H9 (cell line): ENCODE data around the gene MAP3K9. TPM values are rescaled to one million over a fixed set of nuclear protein-coding genes. Genes with fewer than 3 reads are reported as not detected.

Experiments used
- DNase-seq: peaks from one replicate; pipeline ENCODE4 v3.0.0-alpha.2; 2017
- H2AFZ ChIP-seq: one replicate; pipeline ENCODE4 v1.6.1; 2013; ENCODE audit warnings: mild to moderate bottlenecking, low read length, control low read depth, moderate library complexity
- H2AK5ac ChIP-seq: 2 replicates; pipeline ENCODE4 v1.6.1; 2013; ENCODE audit warnings: low read length, control low read depth, mixed read lengths; ENCODE audit not compliant: insufficient read length
- H2BK120ac ChIP-seq: one replicate; pipeline ENCODE4 v1.6.1; 2013; ENCODE audit warnings: low read depth, mild to moderate bottlenecking, low read length, control low read depth, inconsistent platforms; ENCODE audit not compliant: poor library complexity, severe bottlenecking
- H2BK12ac ChIP-seq: 2 replicates; pipeline ENCODE4 v1.6.1; 2013; ENCODE audit warnings: low read length, control low read depth, mixed read lengths, low read depth; ENCODE audit not compliant: insufficient read length
- H2BK15ac ChIP-seq: 2 replicates; pipeline ENCODE4 v1.6.1; 2013; ENCODE audit warnings: low read depth, low read length, control low read depth
- H2BK20ac ChIP-seq: one replicate; pipeline ENCODE4 v1.6.1; 2013; ENCODE audit warnings: low read depth, mild to moderate bottlenecking, low read length, control low read depth, inconsistent platforms; ENCODE audit not compliant: poor library complexity, severe bottlenecking
- H2BK5ac ChIP-seq: 2 replicates; pipeline ENCODE4 v1.6.1; 2013; ENCODE audit warnings: low read length, control low read depth, mixed read lengths; ENCODE audit not compliant: insufficient read length
- H3K14ac ChIP-seq: 2 replicates; pipeline ENCODE4 v1.6.1; 2013; ENCODE audit warnings: low read length, control low read depth; ENCODE audit not compliant: insufficient read depth
- H3K18ac ChIP-seq: 2 replicates; pipeline ENCODE4 v1.6.1; 2013; ENCODE audit warnings: low read depth, mild to moderate bottlenecking, mixed read lengths, low read length, control low read depth; ENCODE audit not compliant: insufficient read length
- H3K23ac ChIP-seq: 2 replicates; pipeline ENCODE4 v1.6.1; 2013; ENCODE audit warnings: low read length, control low read depth, mixed read lengths, low read depth; ENCODE audit not compliant: insufficient read length
- H3K23me2 ChIP-seq: 2 replicates; pipeline ENCODE4 v1.6.1; 2013; ENCODE audit warnings: low read depth, mild to moderate bottlenecking, mixed read lengths, low read length, control low read depth; ENCODE audit not compliant: insufficient read length, poor library complexity, severe bottlenecking
- H3K27ac ChIP-seq: 2 replicates; pipeline ENCODE4 v1.5.1; 2013; ENCODE audit warnings: low read length, control low read depth, mixed read lengths, low read depth; ENCODE audit not compliant: insufficient read length
- H3K27me3 ChIP-seq: 2 replicates; pipeline ENCODE4 v1.6.1; 2013; ENCODE audit warnings: low read length, control low read depth, inconsistent platforms; ENCODE audit not compliant: insufficient read depth
- H3K4ac ChIP-seq: 2 replicates; pipeline ENCODE4 v1.6.1; 2013; ENCODE audit warnings: low read depth, mild to moderate bottlenecking, control low read depth, inconsistent platforms, low read length, moderate library complexity
- H3K4me1 ChIP-seq: 2 replicates; pipeline ENCODE4 v1.6.1; 2013; ENCODE audit warnings: low read length, control low read depth, inconsistent platforms; ENCODE audit not compliant: insufficient read depth
- H3K4me2 ChIP-seq: 2 replicates; pipeline ENCODE4 v1.6.1; 2013; ENCODE audit warnings: low read length, control low read depth, mixed read lengths; ENCODE audit not compliant: insufficient read length, insufficient read depth
- H3K56ac ChIP-seq: 2 replicates; pipeline ENCODE4 v1.6.1; 2013; ENCODE audit warnings: low read depth, mild to moderate bottlenecking, mixed read lengths, low read length, control low read depth; ENCODE audit not compliant: insufficient read length
- H3K79me1 ChIP-seq: 2 replicates; pipeline ENCODE4 v1.6.1; 2013; ENCODE audit warnings: low read depth, mild to moderate bottlenecking, moderate library complexity, low read length, control low read depth, inconsistent platforms; ENCODE audit not compliant: insufficient read depth, poor library complexity, severe bottlenecking
- H3K79me2 ChIP-seq: 2 replicates; pipeline ENCODE4 v1.6.1; 2013; ENCODE audit warnings: low read length, control low read depth, inconsistent platforms; ENCODE audit not compliant: insufficient read depth
- H3K9ac ChIP-seq: 2 replicates; pipeline ENCODE4 v1.6.1; 2013; ENCODE audit warnings: low read length, control low read depth, mixed read lengths; ENCODE audit not compliant: insufficient read length; ENCODE audit errors: extremely low read depth
- H3K9me3 ChIP-seq: one replicate; pipeline ENCODE4 v1.6.1; 2013; ENCODE audit warnings: low read depth, low read length, inconsistent platforms; ENCODE audit not compliant: control insufficient read depth
- H3T11ph ChIP-seq: one replicate; pipeline ENCODE4 v1.6.1; 2013; ENCODE audit warnings: mild to moderate bottlenecking, low read length, control low read depth, inconsistent platforms
- H4K20me1 ChIP-seq: one replicate; pipeline ENCODE4 v1.6.1; 2013; ENCODE audit not compliant: control insufficient read depth, insufficient read length, insufficient read depth
- H4K5ac ChIP-seq: 2 replicates; pipeline ENCODE4 v1.6.1; 2013; ENCODE audit warnings: low read depth, mild to moderate bottlenecking, mixed read lengths, low read length, control low read depth; ENCODE audit not compliant: insufficient read length
- H4K8ac ChIP-seq: replicated peaks from 2 replicates; pipeline ENCODE4 v1.6.1; 2013; ENCODE audit warnings: low read length, control low read depth, mixed read lengths, low read depth; ENCODE audit not compliant: insufficient read length
- H4K91ac ChIP-seq: 2 replicates; pipeline ENCODE4 v1.6.1; 2013; ENCODE audit warnings: low read depth, mild to moderate bottlenecking, moderate library complexity, mixed read lengths, low read length, control low read depth; ENCODE audit not compliant: insufficient read length
- H3K27ac Mint-ChIP-seq, 3 experiments: 2 replicates in 2 of 3; 3 replicates in 1 of 3; pipeline ENCODE4 v1.8.0; 2020 to 2021; ENCODE audit warnings: mixed read lengths in 3 of 3, mild to moderate bottlenecking in 1 of 3, moderate library complexity in 1 of 3
- H3K27me3 Mint-ChIP-seq: 2 replicates; pipeline ENCODE4 v1.8.0; 2021; ENCODE audit warnings: low read depth, mild to moderate bottlenecking, moderate library complexity, mixed read lengths
- H3K36me3 Mint-ChIP-seq, 3 experiments: 2 replicates in 2 of 3; 3 replicates in 1 of 3; pipeline ENCODE4 v1.8.0; 2020 to 2021; ENCODE audit warnings: low read depth in 3 of 3, mixed read lengths in 3 of 3; ENCODE audit not compliant: insufficient read depth in 1 of 3
- H3K4me1 Mint-ChIP-seq, 2 experiments: 2 replicates each; pipeline ENCODE4 v1.8.0; 2020; ENCODE audit warnings: mixed read lengths in 2 of 2
- H3K4me3 Mint-ChIP-seq, 2 experiments: 2 replicates in 1 of 2; 3 replicates in 1 of 2; pipeline ENCODE4 v1.8.0; 2020 to 2021; ENCODE audit warnings: mild to moderate bottlenecking in 2 of 2, mixed read lengths in 2 of 2, moderate library complexity in 1 of 2
- H3K9me3 Mint-ChIP-seq, 2 experiments: 2 replicates in 1 of 2; 3 replicates in 1 of 2; pipeline ENCODE4 v1.8.0; 2020; ENCODE audit warnings: mild to moderate bottlenecking in 2 of 2, mixed read lengths in 2 of 2, moderate library complexity in 1 of 2
- WGBS: extraction: QIAGEN DNeasy Blood & Tissue Kit; methylation state at CpG from one replicate; pipeline ENCODE4 v1.1.7; 2013; ENCODE audit warnings: missing lambda C conversion rate, low lambda C conversion rate, mixed read lengths; ENCODE audit not compliant: insufficient read length; ENCODE audit errors: extremely low coverage; 5-methylcytosine and 5-hydroxymethylcytosine counted together
- total RNA-seq: library from RNA; stranded (reverse); gene quantifications from 2 replicates; pipeline ENCODE4 v1.2.1, GENCODE V29; 2021
- TF ChIP-seq, protein P1 (sequence below): fragments of 200-600 bp; sonication (generic); conservative IDR thresholded peaks from 3 replicates; pipeline ENCODE4 v1.8.0; 2021; ENCODE audit warnings: antibody characterized with exemption, mild to moderate bottlenecking

Gene MAP3K9
- total RNA-seq, 1 experiment from 2014 or later = 20.0 TPM

DNA sequence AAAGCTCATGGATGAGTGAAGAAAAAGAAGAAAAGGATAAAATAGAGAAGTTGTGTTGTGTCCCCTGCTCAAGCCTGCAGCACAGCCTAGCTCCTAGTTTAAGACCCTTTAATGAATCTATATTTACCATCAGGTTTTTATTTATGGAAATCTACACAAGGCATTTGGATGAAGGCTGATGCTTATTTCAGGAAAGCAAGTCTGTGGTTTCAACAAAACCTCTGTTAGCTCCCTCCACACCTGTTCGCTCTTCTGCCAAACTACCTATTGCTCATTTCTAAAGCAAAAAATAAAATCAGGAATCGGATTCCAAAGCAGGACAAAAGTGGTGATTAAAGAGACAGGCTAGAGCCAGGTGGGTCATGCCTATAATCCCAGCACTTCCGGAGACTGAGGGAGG lies 18.9 kb upstream of the MAP3K9 start:
- no peak overlapping the region for H2BK12ac ChIP-seq
- H3K23me2 ChIP-seq = peaks cover under 1% of the 10 kb centered on the region
- H3K14ac ChIP-seq = no peak overlapping the region
- no peak overlapping the region for H2BK120ac ChIP-seq
- no peak overlapping the region for H3K23ac ChIP-seq
- no peaks in the 10 kb centered on the region for H3K9me3 ChIP-seq
- H4K91ac ChIP-seq = no peak overlapping the region
- Mint-ChIP-seq H3K4me1 (peaks cover 5% of the 10 kb centered on the region in 2 experiments; a peak in 3 of 4 replicates), H3K9me3 (no peaks in the 10 kb centered on the region), H3K36me3 (peaks cover 0 to 4% (median 2%) of the 10 kb centered on the region in 3 experiments; a peak in 3 of 7 replicates), H3K27ac (no peak overlapping the region), H3K4me3 (no peak overlapping the region), H3K27me3 (peaks cover 24% of the 10 kb centered on the region)
- no peak overlapping the region for H3T11ph ChIP-seq
- WGBS = no CpG with 5 or more reads among the region's 3 CpGs
- no peak overlapping the region for H2BK5ac ChIP-seq
- no peak overlapping the region for H3K9ac ChIP-seq
- no peak overlapping the region for H3K18ac ChIP-seq
- H3K79me2 ChIP-seq = no peaks in the 10 kb centered on the region
- H2BK15ac ChIP-seq = no peak overlapping the region
- H4K8ac ChIP-seq = no peak overlapping the region
- no peaks in the 10 kb centered on the region for H3K79me1 ChIP-seq
- no peak overlapping the region for H3K4ac ChIP-seq
- TF ChIP-seq, protein P1, sequence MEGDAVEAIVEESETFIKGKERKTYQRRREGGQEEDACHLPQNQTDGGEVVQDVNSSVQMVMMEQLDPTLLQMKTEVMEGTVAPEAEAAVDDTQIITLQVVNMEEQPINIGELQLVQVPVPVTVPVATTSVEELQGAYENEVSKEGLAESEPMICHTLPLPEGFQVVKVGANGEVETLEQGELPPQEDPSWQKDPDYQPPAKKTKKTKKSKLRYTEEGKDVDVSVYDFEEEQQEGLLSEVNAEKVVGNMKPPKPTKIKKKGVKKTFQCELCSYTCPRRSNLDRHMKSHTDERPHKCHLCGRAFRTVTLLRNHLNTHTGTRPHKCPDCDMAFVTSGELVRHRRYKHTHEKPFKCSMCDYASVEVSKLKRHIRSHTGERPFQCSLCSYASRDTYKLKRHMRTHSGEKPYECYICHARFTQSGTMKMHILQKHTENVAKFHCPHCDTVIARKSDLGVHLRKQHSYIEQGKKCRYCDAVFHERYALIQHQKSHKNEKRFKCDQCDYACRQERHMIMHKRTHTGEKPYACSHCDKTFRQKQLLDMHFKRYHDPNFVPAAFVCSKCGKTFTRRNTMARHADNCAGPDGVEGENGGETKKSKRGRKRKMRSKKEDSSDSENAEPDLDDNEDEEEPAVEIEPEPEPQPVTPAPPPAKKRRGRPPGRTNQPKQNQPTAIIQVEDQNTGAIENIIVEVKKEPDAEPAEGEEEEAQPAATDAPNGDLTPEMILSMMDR = no peak
- no peak overlapping the region for H2BK20ac ChIP-seq
- H3K27me3 ChIP-seq = no peaks in the 10 kb centered on the region; the same call in 1 of the 2 replicates
- no peak overlapping the region for H2AK5ac ChIP-seq
- no peak overlapping the region for H3K56ac ChIP-seq
- no peak overlapping the region for H3K4me2 ChIP-seq
- H2AFZ ChIP-seq = no peak overlapping the region
- no peaks in the 10 kb centered on the region for H4K20me1 ChIP-seq
- no peaks in the 10 kb centered on the region for H3K4me1 ChIP-seq
- H4K5ac ChIP-seq = no peak overlapping the region
- H3K27ac ChIP-seq = no peak overlapping the region
- DNase-seq = no peak
